Spleen (tissue), 7 donors: ENCODE results near the gene USP17L13.
"Not testable (repeated sequence)": the region's sequence is repeated elsewhere in the genome, so short reads cannot be mapped to it uniquely, and the experiment has no call there.

Source experiments
- CTCF ChIP-seq, 11 experiments: fragments of 200-600 bp in 7 of 11; fragments of 450-650 bp in 4 of 11; sonication (generic) in 4 of 11; IDR thresholded peaks in 8 of 11; conservative IDR thresholded peaks in 3 of 11; 1 replicate in 7 of 11; 2 replicates in 4 of 11; pipeline versions ENCODE4 v1.4.0 to v1.8.0; 2016 to 2021; ENCODE audit warnings: antibody characterized with exemption in 11 of 11, inconsistent platforms in 4 of 11, mild to moderate bottlenecking in 1 of 11
- POLR2A ChIP-seq, 3 donors: fragments of 450-650 bp; IDR thresholded peaks; one replicate each; pipeline ENCODE4 v1.5.1; 2017; ENCODE audit warnings: antibody characterized with exemption in 3 of 3, mild to moderate bottlenecking in 1 of 3
- POLR2AphosphoS5 ChIP-seq, 3 donors: sonication (generic); formaldehyde crosslinking; IDR thresholded peaks; one replicate each; pipeline ENCODE4 v1.5.1; 2017; ENCODE audit warnings: antibody characterized with exemption in 3 of 3
- donor health status: DM: no; HTN: no; CAD: no; lungs with moderate emphysema.
- donor health status: DM: no; HTN: no; CAD: no.
- donor health status: DM: no; HTN: no; CAD: no.

GRCh38 chr4:9230249-9230648 is 5.6 kb downstream of the USP17L13 start:
- TF ChIP-seq POLR2A (IDR thresholded peaks at IDR 0.05); CTCF (IDR thresholded peaks at IDR 0.05 in 8 of 11, conservative IDR thresholded peaks at IDR 0.05 in 3 of 11); POLR2AphosphoS5 (IDR thresholded peaks at IDR 0.05): not testable (repeated sequence)
